HL-60 (cell line): ENCODE results near the gene GRIA1.

Experiments used
- DNase-seq, 2 experiments: peaks; one replicate each; pipeline ENCODE4 v3.0.0-alpha.2; 2010 to 2020; ENCODE audit warnings: low read depth in 1 of 2, low spot score in 1 of 2
- H3K27ac ChIP-seq: fragments of 250-450 bp; sonication (Bioruptor Pico); replicated peaks from 2 replicates; pipeline ENCODE4 v1.5.1; 2020; ENCODE audit warnings: mild to moderate bottlenecking, moderate library complexity
- H3K27me3 ChIP-seq: fragments of 250-450 bp; sonication (Bioruptor Pico); 2 replicates; pipeline ENCODE4 v1.5.1; 2021; ENCODE audit warnings: mild to moderate bottlenecking, moderate library complexity; ENCODE audit not compliant: insufficient read depth, poor library complexity, severe bottlenecking
- H3K4me3 ChIP-seq: replicated peaks from 2 replicates; pipeline ENCODE4 v1.5.1; 2011; ENCODE audit warnings: mild to moderate bottlenecking, control low read depth, low read length; ENCODE audit not compliant: insufficient read depth
- CTCF ChIP-seq: IDR thresholded peaks from one replicate; pipeline ENCODE4 v1.5.1; 2011; ENCODE audit warnings: low read length, control low read depth, inconsistent platforms; ENCODE audit not compliant: insufficient read depth
- GABPA ChIP-seq: IDR thresholded peaks from 2 replicates; pipeline ENCODE4 v1.6.1; 2012; ENCODE audit warnings: low read depth
- POLR2AphosphoS5 ChIP-seq: IDR thresholded peaks from 2 replicates; pipeline ENCODE4 v1.6.1; 2012; ENCODE audit warnings: low read depth
- SPI1 ChIP-seq: IDR thresholded peaks from 2 replicates; pipeline ENCODE4 v1.6.1; 2012; ENCODE audit warnings: low read depth, mild to moderate bottlenecking, borderline replicate concordance
- TF ChIP-seq, protein P1 (sequence below): IDR thresholded peaks from 2 replicates; pipeline ENCODE4 v1.6.1; 2012; ENCODE audit warnings: low read depth; ENCODE audit not compliant: insufficient replicate concordance

The GRIA1 gene

GRCh38 chr5:153658606-153659005, 168.1 kb downstream of the GRIA1 start:
- TF ChIP-seq, protein P1, sequence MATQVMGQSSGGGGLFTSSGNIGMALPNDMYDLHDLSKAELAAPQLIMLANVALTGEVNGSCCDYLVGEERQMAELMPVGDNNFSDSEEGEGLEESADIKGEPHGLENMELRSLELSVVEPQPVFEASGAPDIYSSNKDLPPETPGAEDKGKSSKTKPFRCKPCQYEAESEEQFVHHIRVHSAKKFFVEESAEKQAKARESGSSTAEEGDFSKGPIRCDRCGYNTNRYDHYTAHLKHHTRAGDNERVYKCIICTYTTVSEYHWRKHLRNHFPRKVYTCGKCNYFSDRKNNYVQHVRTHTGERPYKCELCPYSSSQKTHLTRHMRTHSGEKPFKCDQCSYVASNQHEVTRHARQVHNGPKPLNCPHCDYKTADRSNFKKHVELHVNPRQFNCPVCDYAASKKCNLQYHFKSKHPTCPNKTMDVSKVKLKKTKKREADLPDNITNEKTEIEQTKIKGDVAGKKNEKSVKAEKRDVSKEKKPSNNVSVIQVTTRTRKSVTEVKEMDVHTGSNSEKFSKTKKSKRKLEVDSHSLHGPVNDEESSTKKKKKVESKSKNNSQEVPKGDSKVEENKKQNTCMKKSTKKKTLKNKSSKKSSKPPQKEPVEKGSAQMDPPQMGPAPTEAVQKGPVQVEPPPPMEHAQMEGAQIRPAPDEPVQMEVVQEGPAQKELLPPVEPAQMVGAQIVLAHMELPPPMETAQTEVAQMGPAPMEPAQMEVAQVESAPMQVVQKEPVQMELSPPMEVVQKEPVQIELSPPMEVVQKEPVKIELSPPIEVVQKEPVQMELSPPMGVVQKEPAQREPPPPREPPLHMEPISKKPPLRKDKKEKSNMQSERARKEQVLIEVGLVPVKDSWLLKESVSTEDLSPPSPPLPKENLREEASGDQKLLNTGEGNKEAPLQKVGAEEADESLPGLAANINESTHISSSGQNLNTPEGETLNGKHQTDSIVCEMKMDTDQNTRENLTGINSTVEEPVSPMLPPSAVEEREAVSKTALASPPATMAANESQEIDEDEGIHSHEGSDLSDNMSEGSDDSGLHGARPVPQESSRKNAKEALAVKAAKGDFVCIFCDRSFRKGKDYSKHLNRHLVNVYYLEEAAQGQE, result no peak
- no peak for TF ChIP-seq GABPA
- TF ChIP-seq CTCF, result no peak
- TF ChIP-seq POLR2AphosphoS5, result no peak
- TF ChIP-seq SPI1, result no peak
- Histone ChIP-seq H3K27ac (no peak overlapping the region), H3K27me3 (no peaks in the 10 kb centered on the region), H3K4me3 (no peak overlapping the region)
- DNase-seq, result no peak

DNA sequence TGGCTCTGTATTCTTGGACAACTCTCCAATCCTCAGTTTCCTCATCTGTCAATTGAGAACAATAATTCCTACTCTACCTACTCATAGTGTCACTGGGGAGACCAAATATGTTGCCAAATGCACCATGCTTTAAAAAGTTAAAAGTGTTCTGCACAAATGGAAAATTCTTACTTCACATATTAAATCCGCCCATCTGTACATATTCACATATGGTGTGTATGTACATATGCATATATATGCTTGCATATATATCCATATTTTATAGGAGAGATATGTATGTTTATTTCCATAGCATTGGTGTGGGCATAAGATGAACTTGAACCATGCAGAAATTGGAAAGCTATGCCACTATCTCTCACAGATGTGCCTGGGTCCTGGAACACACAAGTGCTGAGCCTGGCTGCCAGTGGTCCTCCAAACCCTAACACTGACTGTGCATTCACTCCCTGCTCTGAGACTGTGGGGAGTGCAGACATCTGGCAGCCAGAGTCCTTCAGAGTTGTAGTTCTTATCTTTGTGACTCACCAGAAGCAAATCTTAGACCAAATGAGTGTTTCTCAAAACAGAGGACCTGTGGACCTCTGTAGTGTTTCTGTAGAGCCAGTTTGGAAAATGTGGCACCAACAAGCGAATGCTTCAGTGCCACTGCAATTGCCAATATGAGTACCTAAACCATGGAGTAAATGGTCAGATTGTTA, 168.7 kb downstream of the GRIA1 start:
- no peaks in the 10 kb centered on the region for H3K27me3 ChIP-seq
- no peak overlapping the region for H3K27ac ChIP-seq
- no peak for DNase-seq
- TF ChIP-seq, protein P1, result no peak
- no peak for TF ChIP-seq POLR2AphosphoS5
- TF ChIP-seq SPI1, result no peak
- TF ChIP-seq GABPA, result no peak
- no peak for TF ChIP-seq CTCF
- no peak overlapping the region for H3K4me3 ChIP-seq

DNA sequence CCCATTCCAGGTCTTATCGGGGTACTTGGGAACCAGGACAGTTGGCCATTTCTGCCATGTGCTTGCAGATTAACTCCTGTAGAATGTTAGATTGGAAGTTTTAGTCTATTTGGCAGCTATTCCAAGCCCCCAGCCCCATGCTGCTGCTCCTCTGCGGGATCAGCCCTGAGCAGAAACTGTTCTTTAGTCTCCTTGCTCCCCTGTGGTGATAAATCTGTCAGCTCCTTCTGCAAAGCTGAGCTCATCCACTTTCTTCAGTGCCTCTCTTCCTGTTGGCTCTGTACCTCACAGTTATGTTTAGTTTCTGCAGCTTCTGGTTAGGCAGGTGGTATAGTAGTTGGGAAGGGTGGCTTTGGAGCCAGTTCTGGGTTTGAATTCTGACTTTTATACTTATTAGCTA, 170.4 kb downstream of the GRIA1 start:
- TF ChIP-seq, protein P1, result no peak
- TF ChIP-seq POLR2AphosphoS5 (no peak), CTCF (no peak), SPI1 (no peak), GABPA (no peak)
- DNase-seq, result no peak
- H3K4me3 ChIP-seq, result no peak overlapping the region

More for the DNA sequence above, 170.4 kb downstream of the GRIA1 start:
- H3K27ac ChIP-seq, result no peak overlapping the region
- H3K27me3 ChIP-seq, result no peaks in the 10 kb centered on the region
